Neural cell (in vitro differentiated cells): ENCODE results near the gene FBLN2. TPM values are rescaled to one million over a fixed set of nuclear protein-coding genes. Genes with fewer than 3 reads are reported as not detected.
A peak's percentile ranks its signal among the peaks of the same experiment; 100 is the strongest.

Experiments used
- H2AFZ ChIP-seq: fragments of 200-600, 300-800 bp; sonication (generic), shearing (Covaris generic); 2 replicates; pipeline ENCODE4 v1.6.0; 2014; ENCODE audit warnings: low read depth, mild to moderate bottlenecking, antibody characterized with exemption, low read length, moderate library complexity
- H3F3A ChIP-seq: fragments of 200-600 bp; shearing (Covaris generic); 2 replicates; pipeline ENCODE4 v1.6.1; 2016; ENCODE audit warnings: mild to moderate bottlenecking, moderate library complexity, mixed read lengths, antibody characterized with exemption, low read length; ENCODE audit not compliant: insufficient read depth, poor library complexity, severe bottlenecking
- H3K27ac ChIP-seq: fragments of 200-600, 300-800 bp; sonication (generic), shearing (Covaris generic); 2 replicates; pipeline ENCODE4 v1.5.1; 2014; ENCODE audit warnings: mild to moderate bottlenecking, low read length, moderate library complexity
- H3K27me3 ChIP-seq: fragments of 300-800, 200-600 bp; sonication (generic), shearing (Covaris generic); 2 replicates; pipeline ENCODE4 v1.6.0; 2014; ENCODE audit warnings: mild to moderate bottlenecking, low read depth, low read length, moderate library complexity; ENCODE audit not compliant: insufficient read depth
- H3K36me3 ChIP-seq: fragments of 300-800, 200-600 bp; sonication (generic), shearing (Covaris generic); 2 replicates; pipeline ENCODE4 v1.5.1; 2014; ENCODE audit warnings: mild to moderate bottlenecking, antibody characterized with exemption, low read length, moderate library complexity; ENCODE audit not compliant: insufficient read depth
- H3K4me2 ChIP-seq: fragments of 300-800, 200-600 bp; sonication (generic), shearing (Covaris generic); 2 replicates; pipeline ENCODE4 v1.6.0; 2014; ENCODE audit warnings: mild to moderate bottlenecking, low read length
- H3K4me3 ChIP-seq: fragments of 300-800, 200-600 bp; sonication (generic), shearing (Covaris generic); 2 replicates; pipeline ENCODE4 v1.5.1; 2014; ENCODE audit warnings: mild to moderate bottlenecking, low read length, moderate library complexity
- H3K79me2 ChIP-seq: fragments of 200-600 bp; shearing (Covaris generic); replicated peaks from 2 replicates; pipeline ENCODE4 v1.6.0; 2014; ENCODE audit warnings: mild to moderate bottlenecking, low read length, moderate library complexity; ENCODE audit not compliant: insufficient read depth
- H3K9ac ChIP-seq: fragments of 300-800, 200-600 bp; sonication (generic), shearing (Covaris generic); 2 replicates; pipeline ENCODE4 v1.6.1; 2016; ENCODE audit warnings: mild to moderate bottlenecking, low read length, mixed read lengths
- H3K9me2 ChIP-seq: fragments of 200-600 bp; shearing (Covaris generic); 2 replicates; pipeline ENCODE4 v1.6.1; 2016; ENCODE audit warnings: mild to moderate bottlenecking, low read length, mixed read lengths; ENCODE audit not compliant: insufficient read depth
- H3K9me3 ChIP-seq: fragments of 200-600, 300-800 bp; sonication (generic), shearing (Covaris generic); 2 replicates; pipeline ENCODE4 v1.6.1; 2016; ENCODE audit warnings: mild to moderate bottlenecking, mixed run types, low read length, moderate library complexity, mixed read lengths
- H4K20me1 ChIP-seq: fragments of 200-600 bp; shearing (Covaris generic); 2 replicates; pipeline ENCODE4 v1.6.1; 2016; ENCODE audit warnings: mild to moderate bottlenecking, mixed run types; ENCODE audit not compliant: insufficient read depth
- CTCF ChIP-seq: fragments of 450-650 bp; IDR thresholded peaks from 2 replicates; pipeline ENCODE4 v1.5.1; 2014; ENCODE audit warnings: antibody characterized with exemption, mild to moderate bottlenecking, moderate library complexity; ENCODE audit not compliant: poor library complexity, severe bottlenecking
- EP300 ChIP-seq: fragments of 450-650 bp; conservative IDR thresholded peaks from 2 replicates; pipeline ENCODE4 v1.6.1; 2014; ENCODE audit warnings: antibody characterized with exemption, mild to moderate bottlenecking, moderate library complexity; ENCODE audit not compliant: poor library complexity, severe bottlenecking
- EZH2 ChIP-seq: fragments of 200-600, 300-800 bp; shearing (Covaris generic), sonication (generic); IDR thresholded peaks from 2 replicates; pipeline ENCODE4 v1.6.1; 2014; ENCODE audit warnings: antibody characterized with exemption, low read length, borderline replicate concordance, mild to moderate bottlenecking; ENCODE audit not compliant: insufficient read depth, poor library complexity, severe bottlenecking
- MXI1 ChIP-seq: fragments of 450-650 bp; conservative IDR thresholded peaks from 2 replicates; pipeline ENCODE4 v1.6.1; 2014; ENCODE audit warnings: antibody characterized with exemption, mild to moderate bottlenecking; ENCODE audit not compliant: poor library complexity, severe bottlenecking
- POLR2AphosphoS5 ChIP-seq: IDR thresholded peaks from 2 replicates; pipeline ENCODE4 v1.6.1; 2012
- RAD21 ChIP-seq: fragments of 450-650 bp; conservative IDR thresholded peaks from 2 replicates; pipeline ENCODE4 v1.6.1; 2014; ENCODE audit warnings: antibody characterized with exemption, mild to moderate bottlenecking, moderate library complexity
- SMC3 ChIP-seq: fragments of 450-650 bp; conservative IDR thresholded peaks from 2 replicates; pipeline ENCODE4 v1.6.1; 2014; ENCODE audit warnings: antibody characterized with exemption, mild to moderate bottlenecking, moderate library complexity; ENCODE audit not compliant: poor library complexity
- TAF1 ChIP-seq: IDR thresholded peaks from 2 replicates; pipeline ENCODE4 v1.6.1; 2012; ENCODE audit warnings: low read depth
- polyA plus RNA-seq: library from polyadenylated mRNA; depleted of rRNA; stranded (reverse); fragments of >200 nt; gene quantifications from 2 replicates; pipeline ENCODE4 v1.2.3, GENCODE V29; 2014
- TF ChIP-seq, protein P1 (sequence below): IDR thresholded peaks from 2 replicates; pipeline ENCODE4 v1.6.1; 2012; ENCODE audit warnings: borderline replicate concordance

The FBLN2 gene
- polyA plus RNA-seq, 1 donor from 2014 or later: 0.37 TPM

DNA sequence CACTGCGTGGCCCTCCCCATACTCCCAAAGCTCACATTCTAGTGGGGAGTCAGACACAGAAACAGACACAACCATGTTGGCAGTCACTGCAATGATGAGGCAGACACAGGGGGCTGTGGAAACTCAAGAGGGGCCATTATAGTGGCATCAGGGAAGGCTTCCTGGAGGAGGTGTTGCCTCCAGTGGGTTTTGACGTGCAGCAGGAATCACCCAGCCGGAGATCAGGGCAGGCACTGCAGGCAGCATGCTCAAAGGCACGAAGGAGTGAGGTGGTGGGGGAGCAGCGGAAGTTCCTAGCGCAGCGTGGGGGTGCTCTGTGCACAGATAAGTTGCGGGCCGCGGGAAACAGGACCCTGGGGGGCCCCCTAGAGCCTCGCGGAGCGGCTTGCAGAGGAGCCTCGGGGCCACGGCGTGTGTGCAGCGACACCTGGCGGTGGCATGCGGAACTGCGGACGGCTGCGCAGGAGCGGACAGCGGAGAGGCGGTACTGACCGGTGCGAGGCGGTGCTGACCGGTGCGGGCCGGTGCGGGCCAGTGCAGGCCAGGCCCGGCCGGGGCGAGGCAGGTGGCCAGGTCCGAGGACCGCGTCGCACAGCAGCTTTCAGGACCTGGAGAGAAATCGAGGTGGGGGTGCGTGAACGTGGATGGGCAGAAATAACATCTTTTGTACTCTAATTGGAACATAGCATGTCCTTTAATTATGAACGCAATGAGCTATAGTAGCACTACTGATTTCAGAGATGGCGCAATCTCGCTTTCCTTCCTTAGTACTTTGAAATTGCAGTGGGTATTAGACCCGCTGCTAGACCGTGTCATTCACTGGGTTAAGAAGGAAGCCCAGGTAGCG, 101.5 kb downstream of the FBLN2 start:
- Histone ChIP-seq H3K27ac (no peak overlapping the region), H3K79me2 (no peaks in the 10 kb centered on the region), H3K9me2 (no peaks in the 10 kb centered on the region), H3K9ac (no peak overlapping the region), H3K27me3 (no peaks in the 10 kb centered on the region), H3K36me3 (no peaks in the 10 kb centered on the region), H3F3A (no peaks in the 10 kb centered on the region), H3K9me3 (no peaks in the 10 kb centered on the region), H2AFZ (no peak overlapping the region), H3K4me3 (no peak overlapping the region), H4K20me1 (no peaks in the 10 kb centered on the region), H3K4me2 (no peak overlapping the region)
- TF ChIP-seq, protein P1, sequence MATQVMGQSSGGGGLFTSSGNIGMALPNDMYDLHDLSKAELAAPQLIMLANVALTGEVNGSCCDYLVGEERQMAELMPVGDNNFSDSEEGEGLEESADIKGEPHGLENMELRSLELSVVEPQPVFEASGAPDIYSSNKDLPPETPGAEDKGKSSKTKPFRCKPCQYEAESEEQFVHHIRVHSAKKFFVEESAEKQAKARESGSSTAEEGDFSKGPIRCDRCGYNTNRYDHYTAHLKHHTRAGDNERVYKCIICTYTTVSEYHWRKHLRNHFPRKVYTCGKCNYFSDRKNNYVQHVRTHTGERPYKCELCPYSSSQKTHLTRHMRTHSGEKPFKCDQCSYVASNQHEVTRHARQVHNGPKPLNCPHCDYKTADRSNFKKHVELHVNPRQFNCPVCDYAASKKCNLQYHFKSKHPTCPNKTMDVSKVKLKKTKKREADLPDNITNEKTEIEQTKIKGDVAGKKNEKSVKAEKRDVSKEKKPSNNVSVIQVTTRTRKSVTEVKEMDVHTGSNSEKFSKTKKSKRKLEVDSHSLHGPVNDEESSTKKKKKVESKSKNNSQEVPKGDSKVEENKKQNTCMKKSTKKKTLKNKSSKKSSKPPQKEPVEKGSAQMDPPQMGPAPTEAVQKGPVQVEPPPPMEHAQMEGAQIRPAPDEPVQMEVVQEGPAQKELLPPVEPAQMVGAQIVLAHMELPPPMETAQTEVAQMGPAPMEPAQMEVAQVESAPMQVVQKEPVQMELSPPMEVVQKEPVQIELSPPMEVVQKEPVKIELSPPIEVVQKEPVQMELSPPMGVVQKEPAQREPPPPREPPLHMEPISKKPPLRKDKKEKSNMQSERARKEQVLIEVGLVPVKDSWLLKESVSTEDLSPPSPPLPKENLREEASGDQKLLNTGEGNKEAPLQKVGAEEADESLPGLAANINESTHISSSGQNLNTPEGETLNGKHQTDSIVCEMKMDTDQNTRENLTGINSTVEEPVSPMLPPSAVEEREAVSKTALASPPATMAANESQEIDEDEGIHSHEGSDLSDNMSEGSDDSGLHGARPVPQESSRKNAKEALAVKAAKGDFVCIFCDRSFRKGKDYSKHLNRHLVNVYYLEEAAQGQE: no peak
- TF ChIP-seq RAD21 (peak; percentile 65), MXI1 (no peak), TAF1 (no peak), EP300 (no peak), SMC3 (peak; percentile 73), CTCF (peak; percentile 91), POLR2AphosphoS5 (peak; percentile 41), EZH2 (no peak)

DNA sequence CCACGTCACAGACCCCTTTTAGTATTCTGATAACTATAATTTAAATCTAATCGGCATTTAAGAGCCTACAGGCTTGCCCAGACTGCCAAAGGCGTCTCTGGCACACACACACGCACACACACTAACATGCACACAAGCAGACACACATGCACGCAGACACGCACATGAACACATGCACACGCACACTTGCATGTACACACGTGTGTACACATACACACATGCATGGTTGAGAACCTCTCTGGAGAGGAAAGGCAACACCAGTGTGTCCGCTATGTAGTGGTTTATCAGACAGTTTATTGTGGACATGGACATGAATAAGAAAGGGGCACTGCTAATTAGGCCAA, 102.1 kb downstream of the FBLN2 start:
- Histone ChIP-seq H3K9ac (no peak overlapping the region), H3K27ac (no peak overlapping the region), H2AFZ (no peak overlapping the region), H4K20me1 (no peaks in the 10 kb centered on the region), H3K27me3 (no peaks in the 10 kb centered on the region), H3K9me2 (no peaks in the 10 kb centered on the region), H3K9me3 (no peaks in the 10 kb centered on the region), H3K4me3 (no peak overlapping the region), H3K36me3 (no peaks in the 10 kb centered on the region), H3K4me2 (no peak overlapping the region), H3K79me2 (no peaks in the 10 kb centered on the region), H3F3A (no peaks in the 10 kb centered on the region)
- no peak for TF ChIP-seq EZH2
- no peak for TF ChIP-seq TAF1
- no peak for TF ChIP-seq RAD21
- TF ChIP-seq POLR2AphosphoS5: no peak
- TF ChIP-seq EP300: no peak
- no peak for TF ChIP-seq MXI1
- TF ChIP-seq SMC3: no peak
- no peak for TF ChIP-seq CTCF
- TF ChIP-seq, protein P1: no peak
